Activated T-helper 9 cell treated with anti-CD3 and anti-CD28 coated beads, Interleukin-2, amount 50 U/mL, for 16 hours (primary cell): Measurements from ENCODE around the gene SOCS4.
"Not testable (repeated sequence)": the region's sequence is repeated elsewhere in the genome, so short reads cannot be mapped to it uniquely, and the experiment has no call there.

Experiments used
- DNase-seq: peaks from one replicate; pipeline ENCODE4 v3.0.0-alpha.2; 2020; ENCODE audit warnings: low read depth

The SOCS4 gene

DNA sequence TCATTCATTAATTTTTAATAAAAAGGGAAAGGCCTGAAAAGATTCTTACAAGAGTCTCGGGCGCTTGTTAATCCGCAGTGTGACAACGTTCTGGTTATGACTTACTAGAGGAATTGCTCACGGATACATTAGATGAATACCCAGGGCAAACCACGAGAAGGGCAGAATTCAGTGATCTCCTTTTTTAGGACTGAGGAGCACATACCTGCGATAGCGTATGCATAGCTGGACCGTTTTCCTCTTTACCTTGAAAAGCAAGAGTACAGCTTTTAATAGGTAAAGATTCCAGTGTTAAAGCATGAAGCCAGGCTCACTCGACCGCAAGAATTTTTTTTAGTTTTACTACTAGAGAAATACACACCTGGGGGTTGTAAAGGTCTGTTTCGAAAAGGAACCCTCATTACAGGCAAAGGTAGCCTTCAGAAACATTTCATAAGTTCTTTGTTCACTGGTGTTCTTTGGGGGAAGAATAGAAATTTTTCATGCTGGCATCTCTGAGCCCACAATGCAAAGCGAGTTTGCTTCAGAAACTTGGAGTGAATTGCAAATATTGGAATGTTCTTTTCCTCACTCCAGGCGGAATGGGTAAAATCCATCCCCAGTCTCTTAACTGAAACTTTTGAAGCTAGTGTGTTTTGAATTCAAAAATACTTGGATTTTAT is 25.4 kb downstream of the SOCS4 start:
- no peak for DNase-seq

DNA sequence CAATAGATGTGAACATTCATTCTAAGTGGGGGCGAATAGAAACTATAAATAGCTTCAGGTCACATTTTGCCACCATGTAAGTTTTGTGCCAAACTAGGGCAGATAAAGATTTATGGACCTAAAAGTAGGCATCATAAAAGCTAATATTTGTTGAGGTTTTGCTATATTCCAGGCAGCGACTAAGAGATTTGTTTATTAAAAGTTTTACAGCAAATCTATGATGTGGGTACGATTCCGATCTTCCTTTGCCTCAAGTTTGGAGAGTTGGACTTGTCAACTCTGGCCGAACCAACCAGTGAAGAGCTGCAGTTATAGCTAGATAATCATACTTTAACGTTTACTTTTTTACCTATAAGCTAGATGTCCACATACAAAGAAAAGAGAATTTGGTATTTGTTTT is 26.0 kb downstream of the SOCS4 start:
- no peak for DNase-seq

DNA sequence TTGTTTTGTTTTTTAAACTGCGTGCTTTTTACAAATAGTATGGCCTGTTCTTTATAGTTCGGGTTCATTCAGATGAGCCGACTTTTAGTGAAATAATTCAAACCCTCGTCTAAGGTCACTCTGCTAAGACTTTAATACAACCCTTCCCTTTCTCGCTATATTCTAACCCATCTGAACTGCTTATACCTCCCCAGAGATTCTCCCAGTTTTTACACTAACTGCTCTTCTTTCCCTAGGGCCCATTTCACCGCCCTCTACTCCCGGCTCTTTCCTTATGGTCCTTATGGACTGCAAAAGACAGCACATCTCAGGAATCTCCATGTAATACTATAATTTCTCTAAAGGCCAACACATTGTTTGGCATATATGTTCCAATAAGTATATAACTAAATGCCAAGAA is 26.5 kb downstream of the SOCS4 start:
- no peak for DNase-seq

DNA sequence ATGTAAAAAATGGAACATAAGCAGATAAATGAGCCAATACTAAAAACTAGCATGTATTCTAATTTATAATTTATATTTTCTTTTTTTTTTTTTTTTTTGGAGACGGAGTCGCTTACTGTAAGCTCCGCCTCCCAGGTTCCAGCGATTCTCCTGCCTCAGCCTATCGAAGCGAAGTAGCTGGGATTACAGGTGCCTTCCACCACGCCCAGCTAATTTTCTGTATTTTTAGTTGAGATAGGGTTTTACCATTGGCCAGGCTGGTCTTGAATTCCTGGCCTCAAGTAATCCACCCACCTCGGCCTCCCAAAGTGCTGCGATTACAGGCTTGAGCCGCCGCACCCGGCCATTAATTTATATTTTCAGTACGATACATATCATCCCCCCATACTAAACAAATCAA is 27.1 kb downstream of the SOCS4 start:
- no peak for DNase-seq

DNA sequence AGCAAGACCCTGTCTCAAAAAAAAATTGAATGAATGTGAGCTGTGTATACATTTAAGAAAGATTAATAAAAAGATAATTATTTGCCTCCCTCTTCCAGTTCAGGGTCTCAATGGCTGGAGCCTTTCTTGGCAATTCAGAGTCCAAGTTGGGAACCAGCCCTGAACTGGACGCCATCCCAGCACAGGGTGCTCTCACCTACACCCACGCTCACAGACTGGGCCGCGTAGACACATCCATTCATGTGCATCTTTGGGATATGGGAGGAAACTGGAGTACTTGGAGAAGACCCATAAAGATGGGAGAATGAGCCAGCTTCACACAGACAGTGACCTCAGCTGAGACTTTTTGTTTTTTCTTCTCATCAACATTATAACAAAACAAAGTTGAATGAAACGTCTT is 30.9 kb downstream of the SOCS4 start:
- no peak for DNase-seq

DNA sequence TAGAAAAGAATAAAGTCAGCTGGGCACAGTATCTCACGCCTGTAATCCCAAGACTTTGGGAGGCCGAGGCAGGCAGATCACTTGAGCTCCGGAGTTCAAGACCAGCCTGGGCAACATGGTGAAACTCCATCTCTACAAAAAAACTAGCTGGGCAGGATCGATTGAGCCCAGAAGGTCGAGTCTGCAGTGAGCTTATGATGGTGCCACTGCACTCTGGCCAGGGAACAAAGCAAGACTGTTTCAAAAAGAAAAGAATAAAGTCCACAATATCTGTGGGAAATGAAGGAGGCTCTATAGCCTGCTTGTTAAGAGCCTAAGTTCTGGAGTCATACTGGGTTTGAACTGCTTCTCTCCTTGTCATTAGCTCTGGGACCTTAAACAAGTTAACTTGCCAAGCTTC is 32.3 kb downstream of the SOCS4 start:
- DNase-seq = no peak

DNA sequence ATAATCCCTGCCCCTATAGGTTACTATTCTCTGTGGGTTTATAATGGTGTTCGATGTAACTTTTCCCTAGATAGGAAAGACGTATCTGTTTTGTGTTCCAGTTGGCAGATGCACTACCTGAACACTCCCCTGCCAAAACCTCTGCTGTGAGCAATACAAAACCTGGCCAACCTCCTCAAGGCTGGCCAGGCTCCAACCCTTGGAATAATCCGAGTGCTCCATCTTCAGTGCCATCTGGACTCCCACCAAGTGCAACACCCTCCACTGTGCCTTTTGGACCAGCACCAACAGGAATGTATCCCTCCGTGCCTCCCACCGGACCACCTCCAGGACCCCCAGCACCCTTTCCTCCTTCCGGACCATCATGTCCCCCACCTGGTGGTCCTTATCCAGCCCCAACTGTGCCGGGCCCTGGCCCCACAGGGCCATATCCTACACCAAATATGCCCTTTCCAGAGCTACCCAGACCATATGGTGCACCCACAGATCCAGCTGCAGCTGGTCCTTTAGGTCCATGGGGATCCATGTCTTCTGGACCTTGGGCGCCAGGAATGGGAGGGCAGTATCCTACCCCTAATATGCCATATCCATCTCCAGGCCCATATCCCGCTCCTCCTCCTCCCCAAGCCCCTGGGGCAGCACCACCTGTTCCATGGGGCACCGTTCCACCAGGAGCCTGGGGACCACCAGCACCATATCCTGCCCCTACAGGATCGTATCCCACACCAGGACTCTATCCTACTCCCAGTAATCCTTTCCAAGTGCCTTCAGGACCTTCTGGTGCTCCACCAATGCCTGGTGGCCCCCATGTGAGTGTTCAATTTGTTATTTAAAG is 35.7 kb downstream of the SOCS4 start:
- no peak for DNase-seq

DNA sequence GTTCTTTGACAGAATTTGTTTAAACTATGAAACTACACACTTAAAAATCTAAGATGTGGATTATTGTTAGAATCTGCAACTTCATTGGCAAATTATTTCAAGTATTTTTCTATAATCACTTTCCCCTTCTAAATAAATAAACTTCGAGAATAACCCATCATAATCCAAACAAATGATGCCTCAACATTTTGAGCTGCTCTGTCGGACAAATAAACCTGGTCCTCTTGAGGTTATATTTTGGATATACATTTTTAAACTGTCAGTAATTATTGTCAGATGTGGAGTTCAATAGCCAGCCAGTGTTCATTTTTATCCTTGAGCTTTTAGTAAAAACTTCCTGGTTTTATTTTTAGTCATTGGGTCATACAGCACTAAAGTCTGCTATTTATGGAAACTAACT is 37.9 kb downstream of the SOCS4 start:
- DNase-seq = not testable (repeated sequence)

DNA sequence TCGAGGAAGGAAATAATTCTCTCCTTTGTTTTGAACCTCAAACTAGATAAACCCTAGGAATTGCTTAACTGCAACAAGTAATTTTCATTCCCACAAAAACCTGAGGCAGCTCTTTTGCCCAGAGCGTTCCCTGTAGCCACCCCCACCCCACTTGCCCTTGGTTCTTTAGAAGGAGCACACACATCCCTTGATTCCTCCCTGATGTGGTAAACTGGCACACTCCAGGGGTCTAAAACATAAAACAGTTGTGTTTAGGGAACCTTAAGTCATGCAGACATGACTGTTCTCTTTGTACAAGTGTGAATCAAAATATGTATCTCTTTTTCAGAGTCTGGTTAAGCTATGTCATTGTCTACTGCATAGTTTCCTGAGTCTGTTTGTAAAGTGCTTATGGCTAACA is 38.4 kb downstream of the SOCS4 start:
- no peak for DNase-seq

DNA sequence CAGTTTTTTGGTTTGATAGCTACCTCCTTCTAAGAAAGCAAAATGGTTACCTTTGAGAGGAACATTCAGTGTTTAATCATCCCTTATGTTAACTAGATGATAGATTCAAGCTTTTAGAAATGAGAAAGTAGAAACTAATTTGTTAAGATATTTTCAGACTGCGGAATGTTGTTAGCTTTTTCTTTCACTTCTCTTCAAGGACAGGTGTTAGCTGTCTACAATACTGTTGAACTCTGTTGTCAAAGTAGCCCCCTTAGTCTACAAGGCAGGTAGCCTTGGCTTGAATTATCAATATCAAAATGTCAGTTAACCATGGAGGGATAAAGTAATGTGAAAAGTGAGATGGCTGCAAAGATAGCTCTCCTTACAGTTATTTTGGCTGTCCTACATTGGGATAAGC is 39.2 kb downstream of the SOCS4 start:
- no peak for DNase-seq

DNA sequence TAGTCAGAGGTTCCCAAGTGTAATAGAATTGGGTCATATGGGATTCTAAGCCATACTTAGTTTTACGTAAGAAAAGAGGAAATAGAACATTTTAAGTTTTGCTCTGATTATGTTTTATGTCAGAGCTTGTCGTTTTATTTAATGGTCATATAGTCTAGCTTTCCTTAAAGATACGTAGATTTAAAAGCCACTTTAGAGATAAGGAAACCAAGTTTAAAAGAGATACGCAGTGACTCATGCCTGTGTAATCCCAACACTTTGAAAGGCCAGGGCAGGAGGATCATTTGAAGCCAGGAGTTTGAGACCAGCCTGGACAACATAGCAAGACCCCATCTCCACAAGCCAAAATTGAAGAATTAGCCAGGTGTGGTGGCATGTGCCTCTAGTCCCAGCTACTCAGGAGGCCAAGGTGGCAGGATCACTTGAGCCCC is 44.0 kb downstream of the SOCS4 start:
- DNase-seq = no peak

DNA sequence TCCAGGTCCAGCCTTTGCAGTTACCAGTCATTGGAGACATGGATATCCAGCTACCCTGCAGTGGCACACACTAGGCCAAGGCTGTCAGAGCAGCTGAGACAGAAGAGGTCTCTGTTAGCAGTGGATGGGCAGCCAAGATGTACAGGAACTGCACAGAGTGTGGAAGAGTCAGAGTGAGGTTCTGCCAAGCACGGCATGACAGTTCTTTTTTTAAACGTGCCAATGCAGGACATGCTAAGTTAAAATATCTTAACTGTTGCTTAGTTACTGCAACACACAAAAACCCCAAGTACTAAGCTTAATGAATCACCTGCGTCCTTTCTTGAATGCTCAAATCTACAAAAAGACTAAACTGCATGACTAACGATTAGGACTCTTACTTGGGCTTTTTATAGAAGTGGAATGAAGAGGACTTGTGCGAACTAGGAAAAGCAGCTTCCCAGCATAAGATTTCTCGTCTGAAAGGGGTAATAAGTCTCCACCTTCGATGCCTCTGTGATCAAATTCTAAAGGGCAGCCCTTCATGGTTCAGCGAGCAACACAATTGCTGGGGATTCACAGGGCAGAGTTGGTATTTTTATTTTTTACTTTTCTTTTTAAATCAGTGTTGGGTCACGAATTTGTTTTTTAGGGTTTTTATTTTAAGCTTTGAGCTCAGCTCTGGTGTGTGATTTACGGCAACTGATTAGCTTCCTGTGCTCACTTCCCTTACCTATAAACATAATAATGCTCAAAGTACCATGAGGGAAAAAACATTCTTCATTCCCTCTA is 45.0 kb downstream of the SOCS4 start:
- no peak for DNase-seq

DNA sequence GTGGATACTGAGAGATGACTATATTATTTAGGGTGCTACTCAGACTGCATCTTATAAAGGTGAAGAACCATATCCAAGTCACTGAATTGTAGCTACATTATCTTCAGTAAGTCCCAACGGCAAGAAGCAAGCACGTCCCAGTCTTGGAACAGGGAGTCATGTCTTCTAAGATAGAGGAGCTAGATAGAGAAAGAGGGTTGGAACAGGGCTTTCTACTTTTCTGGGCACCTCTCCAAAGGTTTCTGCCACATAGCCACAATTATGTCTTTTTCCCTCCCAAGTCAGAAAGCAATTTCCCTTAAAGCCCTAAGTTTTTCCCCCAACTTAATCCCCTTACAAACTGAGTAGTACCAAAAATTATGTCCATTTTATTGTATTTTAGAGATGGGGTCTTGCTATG is 46.8 kb downstream of the SOCS4 start:
- no peak for DNase-seq

DNA sequence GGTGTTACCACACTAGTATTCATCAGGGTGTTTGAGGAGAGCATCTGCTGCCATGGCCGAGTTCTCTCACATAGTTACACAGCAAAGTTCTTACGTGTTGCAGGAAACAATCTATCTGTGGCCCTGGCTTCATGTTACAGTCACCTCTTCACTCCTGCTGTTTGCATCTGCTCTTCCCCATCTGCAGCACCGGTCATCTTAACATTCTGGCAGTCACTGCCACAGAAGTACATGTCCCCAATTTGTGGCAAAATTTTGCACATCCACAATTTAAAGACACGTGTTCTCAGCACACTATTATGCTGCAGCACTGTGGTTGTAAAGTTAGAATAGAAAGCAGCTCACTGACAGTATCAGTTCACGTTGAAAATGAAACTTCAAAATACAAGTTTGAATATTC is 47.6 kb downstream of the SOCS4 start:
- no peak for DNase-seq

DNA sequence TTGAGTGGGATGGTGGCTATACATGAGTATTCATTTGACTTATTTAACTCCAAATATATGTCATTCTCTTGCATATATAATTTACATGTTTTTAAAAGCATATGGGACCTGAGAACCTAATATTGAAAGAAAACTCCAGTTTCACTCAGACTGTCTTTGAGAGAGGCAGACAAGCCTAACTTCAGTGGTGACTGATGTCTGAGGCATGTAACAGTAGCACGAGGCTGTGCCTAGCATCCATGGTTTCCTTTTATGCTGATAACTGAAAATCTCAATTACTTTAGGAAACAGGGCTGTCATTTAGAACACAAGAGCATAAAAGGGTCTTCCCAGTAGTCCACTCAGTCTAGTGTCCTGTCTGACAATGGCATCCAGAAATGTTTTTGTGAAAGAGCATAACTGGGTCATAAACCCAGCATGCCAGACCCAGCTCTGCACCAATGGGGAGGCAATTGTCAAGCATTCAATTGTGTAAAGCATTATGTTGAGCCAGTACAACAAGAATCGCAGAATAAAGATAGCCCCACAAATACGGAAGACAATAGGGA is 48.7 kb downstream of the SOCS4 start:
- DNase-seq = no peak

DNA sequence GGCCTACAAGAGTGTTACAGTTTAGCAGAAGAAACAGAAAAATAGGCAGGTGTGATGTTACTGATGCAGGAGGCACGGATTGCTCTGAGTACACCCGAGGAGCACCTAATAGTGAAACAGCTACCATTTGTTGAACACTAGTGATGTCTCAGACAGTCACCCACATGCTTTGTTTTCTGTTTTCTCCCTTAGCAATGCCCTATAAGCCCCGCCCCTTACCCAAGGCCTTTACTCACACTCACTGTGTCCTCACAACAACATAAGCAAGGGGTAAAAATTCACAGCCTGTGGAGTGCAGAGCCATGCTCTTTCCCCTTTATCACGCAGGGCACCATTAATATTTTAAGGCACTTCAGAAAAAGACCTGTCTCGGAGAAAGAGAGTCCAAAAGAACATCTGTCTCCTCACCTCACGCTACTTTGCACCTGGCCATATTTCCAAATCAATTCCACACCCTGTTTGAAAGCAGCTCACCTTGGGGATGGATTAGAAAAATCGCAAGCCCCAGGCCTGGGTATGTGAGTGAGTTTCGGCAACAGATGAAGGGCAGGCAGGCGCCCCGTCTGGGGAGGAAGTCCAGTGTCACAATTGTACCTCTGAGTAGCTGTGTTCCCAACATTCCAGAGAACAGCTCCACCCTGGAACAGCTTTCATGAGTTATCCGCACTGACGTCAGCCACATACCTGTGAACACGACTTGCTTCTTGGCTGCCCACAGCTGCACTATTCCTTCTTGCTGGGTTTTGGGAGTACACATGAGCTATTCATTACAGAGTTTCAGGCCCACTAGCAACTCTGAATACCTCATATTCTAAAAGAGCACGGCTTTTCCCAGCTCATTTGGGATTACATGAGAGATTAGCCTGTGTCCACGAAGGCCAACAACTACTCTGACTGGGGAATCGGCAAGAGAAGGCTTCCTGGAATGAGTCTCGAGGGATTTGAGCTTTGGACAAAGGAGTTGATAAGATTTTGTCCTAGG is 50.4 kb downstream of the SOCS4 start:
- DNase-seq = no peak

DNA sequence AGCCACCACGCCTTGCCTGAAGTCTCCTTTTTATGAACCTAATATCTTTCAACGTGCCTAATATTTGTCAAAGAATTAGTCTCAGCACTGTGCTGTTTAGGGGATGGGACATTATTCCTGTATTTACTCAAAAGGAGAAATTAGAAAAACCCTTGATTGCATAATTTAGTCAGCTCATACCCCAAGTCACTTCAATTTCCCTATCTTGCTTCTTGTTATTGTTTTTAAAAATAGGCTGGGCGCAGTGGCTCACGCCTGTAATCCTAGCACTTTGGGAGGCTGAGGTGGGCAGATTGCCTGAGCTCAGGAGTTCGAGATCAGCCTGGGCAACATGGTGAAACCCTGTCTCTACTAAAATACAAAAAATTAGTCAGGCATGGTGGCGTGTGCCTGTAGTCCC is 52.9 kb downstream of the SOCS4 start:
- DNase-seq = not testable (repeated sequence)

DNA sequence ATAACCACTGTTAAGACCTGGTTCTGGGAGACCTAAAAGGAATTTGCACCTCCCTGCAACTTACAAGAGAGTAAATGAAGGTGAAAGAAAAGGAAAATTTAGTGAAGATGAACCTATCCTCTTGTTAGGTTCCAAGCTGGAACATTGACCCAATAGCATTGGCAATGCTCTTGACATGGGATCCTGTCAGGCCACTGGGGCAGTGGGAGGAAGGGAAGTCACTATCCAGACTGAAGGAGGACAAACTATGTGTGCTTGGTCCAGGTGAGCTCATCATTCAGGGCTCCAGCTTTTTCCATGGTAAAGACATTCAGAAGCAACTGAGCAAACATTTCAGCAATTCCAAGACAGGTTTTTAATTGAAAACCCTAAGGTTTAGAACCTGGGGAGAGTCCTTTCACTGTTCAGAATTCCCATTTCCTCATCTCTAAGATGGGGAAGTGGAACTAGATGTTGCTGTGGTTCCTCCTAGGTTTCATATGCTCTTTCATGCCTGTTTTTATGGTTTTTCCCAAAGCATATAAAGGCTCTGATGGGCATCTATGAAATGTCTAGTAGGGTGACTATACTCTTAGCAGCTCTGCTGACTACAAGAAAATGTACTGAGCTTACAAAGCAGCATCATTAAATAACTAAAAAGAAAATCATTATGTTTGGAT is 57.5 kb downstream of the SOCS4 start:
- no peak for DNase-seq

DNA sequence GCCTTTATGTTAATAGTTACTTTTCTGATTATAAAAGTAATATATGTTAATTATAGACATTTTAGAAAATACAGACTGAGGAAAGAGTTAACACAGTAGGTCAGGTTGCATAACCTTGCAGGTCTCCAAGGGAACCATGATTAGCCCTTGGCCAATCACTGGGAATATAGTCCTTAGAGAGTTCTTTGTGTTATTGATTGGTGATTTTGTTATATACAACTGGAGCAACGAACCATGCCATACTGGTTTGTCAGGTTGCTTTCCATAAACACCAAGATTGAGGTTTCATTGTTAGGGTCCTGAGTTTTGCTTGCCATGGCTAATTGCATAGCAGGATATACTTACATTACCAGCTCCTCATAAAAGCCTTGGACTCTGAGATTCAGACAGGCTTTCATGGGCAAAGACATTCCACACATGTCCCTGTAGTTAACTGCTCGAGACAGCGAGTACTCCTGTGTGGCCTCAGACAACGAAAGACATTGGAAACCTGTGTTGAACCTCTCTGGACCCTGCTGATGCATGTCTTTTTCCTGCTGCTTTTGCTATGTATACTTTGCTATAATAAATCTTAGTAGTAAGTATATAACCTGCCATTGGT is 58.1 kb downstream of the SOCS4 start:
- no peak for DNase-seq

DNA sequence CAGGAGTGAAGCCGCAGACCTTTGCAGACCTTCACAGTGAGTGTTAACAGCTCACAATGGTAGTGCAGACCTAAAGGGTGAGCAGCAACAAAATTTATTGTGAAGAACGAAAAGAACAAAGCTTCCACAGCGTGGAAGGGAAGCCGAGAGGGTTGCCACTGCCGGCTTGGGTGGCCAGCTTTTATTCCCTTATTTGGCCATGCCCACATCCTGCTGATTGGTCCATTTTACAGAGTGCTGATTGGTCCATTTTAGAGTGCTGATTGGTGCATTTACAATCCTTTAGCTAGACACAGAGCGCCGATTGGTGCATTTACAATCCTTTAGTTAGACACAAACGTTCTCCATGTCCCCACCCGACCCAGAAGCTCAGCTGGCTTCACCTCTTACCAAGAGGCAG is 59.9 kb downstream of the SOCS4 start:
- no peak for DNase-seq

DNA sequence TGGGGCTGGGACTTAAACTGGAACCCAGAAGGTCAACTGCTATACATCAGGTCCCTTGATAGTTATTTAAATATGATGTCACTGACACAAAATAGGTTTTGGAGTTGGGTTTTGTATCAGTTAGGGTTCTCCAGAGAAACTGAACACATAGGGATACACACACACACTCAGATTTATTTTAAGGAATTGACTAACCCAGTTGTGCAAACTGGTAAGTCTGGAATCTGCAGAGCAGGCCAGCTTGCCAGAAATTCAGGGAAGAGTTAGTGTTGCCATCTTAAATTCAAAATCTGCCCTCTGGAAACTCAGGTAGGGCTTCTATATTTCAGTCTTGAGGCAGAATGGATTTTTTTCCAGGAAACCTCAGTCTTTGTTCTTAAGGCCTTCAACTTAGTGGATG is 61.3 kb downstream of the SOCS4 start:
- no peak for DNase-seq
